K562 (cell line): ENCODE data around the gene ATP5F1D. TPM values are rescaled to one million over a fixed set of nuclear protein-coding genes. Genes with fewer than 3 reads are reported as not detected.

Experiments
- ATAC-seq: fragments of 200-7000 bp; cut with Tn5 transposase; 3 replicates; pipeline ENCODE4 v1.9.1; 2020; ENCODE audit warnings: moderate library complexity
- BruUV-seq: library from RNA; stranded (reverse); fragments of 400-500 nt; replicated peaks from 2 replicates; lab custom pipeline; 2021; lab: Mats Ljungman, UMichigan
- CTCF ChIA-PET: fragments of 300-600 bp; formaldehyde crosslinking; extraction: SDS; loops from one replicate; lab custom pipeline; 2021; ENCODE audit warnings: low intra/inter-chr PET ratio; lab: Yijun Ruan, JAX
- POLR2A ChIA-PET: fragments of 300-600, 350-650 bp; sonication (Branson Sonifier 250); formaldehyde crosslinking; extraction: SDS; loops from one replicate; lab custom pipeline; 2021; ENCODE audit warnings: antibody characterized with exemption, inconsistent platforms; lab: Yijun Ruan, JAX
- DNase-seq, 4 experiments: peaks; one replicate each; pipeline versions ENCODE4 v3.0.0 to v3.0.0-alpha.2; 2011 to 2018; ENCODE audit warnings: low spot score in 3 of 4, mixed read lengths in 3 of 4; ENCODE audit errors: extremely low read depth in 1 of 4
- FAIRE-seq: peaks from 2 replicates; lab custom pipeline; 2011; peaks lifted over from hg19 to GRCh38; lab: Jason Lieb, UNC
- H2AFZ ChIP-seq: 2 replicates; pipeline ENCODE4 v1.6.0; 2011; ENCODE audit warnings: low read depth, low read length, control low read depth, inconsistent platforms
- H3K27ac ChIP-seq: fragments of 200-600 bp; 3 replicates; pipeline ENCODE4 v1.8.0; 2011; ENCODE audit warnings: low read depth, mild to moderate bottlenecking, control low read depth, inconsistent platforms, low read length, moderate library complexity, mixed read lengths; ENCODE audit errors: extremely low read depth
- H3K27me3 ChIP-seq, 2 experiments: fragments of 300-600 bp in 1 of 2; 2 replicates in 1 of 2; 3 replicates in 1 of 2; pipeline versions ENCODE4 v1.6.0 to v1.8.0; 2011; ENCODE audit warnings: inconsistent platforms in 2 of 2, low read length in 2 of 2, mild to moderate bottlenecking in 1 of 2, mixed read lengths in 1 of 2, moderate library complexity in 1 of 2; ENCODE audit not compliant: control insufficient read depth in 2 of 2, insufficient read depth in 2 of 2
- H3K36me3 ChIP-seq: fragments of 300-600 bp; 3 replicates; pipeline ENCODE4 v1.8.0; 2011; ENCODE audit warnings: mild to moderate bottlenecking, low read length, inconsistent platforms; ENCODE audit not compliant: control insufficient read depth, insufficient read depth
- H3K4me1 ChIP-seq, 2 experiments: fragments of 200-600 bp in 1 of 2; replicated peaks in 1 of 2; 2 replicates in 1 of 2; 3 replicates in 1 of 2; pipeline versions ENCODE4 v1.5.1 to v1.8.0; 2011; ENCODE audit warnings: inconsistent platforms in 2 of 2, low read length in 2 of 2, mild to moderate bottlenecking in 1 of 2, mixed read lengths in 1 of 2, moderate library complexity in 1 of 2; ENCODE audit not compliant: control insufficient read depth in 2 of 2, insufficient read depth in 2 of 2
- H3K4me2 ChIP-seq: 2 replicates; pipeline ENCODE4 v1.6.1; 2011; ENCODE audit warnings: low read length, control low read depth, inconsistent platforms, mixed read lengths; ENCODE audit not compliant: insufficient read depth
- H3K4me3 ChIP-seq: fragments of 200-600 bp; sonication (generic), shearing (Covaris generic); 2 replicates; pipeline ENCODE4 v1.5.1; 2016; ENCODE audit warnings: control low read depth, inconsistent platforms
- H3K79me2 ChIP-seq: fragments of 200-600 bp; 3 replicates; pipeline ENCODE4 v1.8.0; 2011; ENCODE audit warnings: low read length, inconsistent platforms; ENCODE audit not compliant: control insufficient read depth, insufficient read depth
- H3K9ac ChIP-seq, 2 experiments: 2 replicates each; pipeline versions ENCODE4 v1.6.0 to v1.6.1; 2011; ENCODE audit warnings: low read depth in 2 of 2, low read length in 2 of 2, control low read depth in 1 of 2, inconsistent platforms in 1 of 2, mild to moderate bottlenecking in 1 of 2, mixed read lengths in 1 of 2; ENCODE audit not compliant: insufficient read depth in 1 of 2
- H3K9me1 ChIP-seq: one replicate; pipeline ENCODE4 v1.6.0; 2011; ENCODE audit warnings: inconsistent platforms, mild to moderate bottlenecking, low read length, moderate library complexity; ENCODE audit not compliant: control insufficient read depth, insufficient read depth
- H3K9me3 ChIP-seq: replicated peaks from 2 replicates; pipeline ENCODE4 v1.5.1; 2011; ENCODE audit warnings: low read depth, low read length, inconsistent platforms; ENCODE audit not compliant: control insufficient read depth, insufficient read depth
- H4K20me1 ChIP-seq: replicated peaks from 2 replicates; pipeline ENCODE4 v1.6.1; 2011; ENCODE audit warnings: low read length, inconsistent platforms, mixed read lengths; ENCODE audit not compliant: control insufficient read depth, insufficient read depth
- DPF2 ChIP-seq: fragments of 450-650 bp; IDR thresholded peaks from 2 replicates; pipeline ENCODE4 v1.6.1; 2016
- HMG20B ChIP-seq: fragments of 250-450 bp; sonication (Bioruptor Pico); IDR thresholded peaks from 2 replicates; pipeline ENCODE4 v1.5.0; 2021; ENCODE audit warnings: mild to moderate bottlenecking
- HNRNPL ChIP-seq: fragments of 200-400 bp; formaldehyde crosslinking; IDR thresholded peaks from 2 replicates; pipeline ENCODE4 v1.6.1; 2017; ENCODE audit warnings: low read depth, mild to moderate bottlenecking, low read length
- SPI1 ChIP-seq: IDR thresholded peaks from 2 replicates; pipeline ENCODE4 v1.6.1; 2011; ENCODE audit warnings: low read depth, low read length, control low read depth, borderline replicate concordance
- TRIM24 ChIP-seq, 2 experiments: fragments of 450-650 bp; IDR thresholded peaks; 2 replicates each; pipeline ENCODE4 v1.6.1; 2016
- WGBS: fragments of 100-300 bp; shearing (Covaris generic); methylation state at CpG from one replicate; pipeline ENCODE4 v1.1.6; 2016; ENCODE audit warnings: low coverage, mixed read lengths; ENCODE audit not compliant: insufficient coverage; ENCODE audit errors: missing lambda C conversion rate; 5-methylcytosine and 5-hydroxymethylcytosine counted together
- in situ Hi-C: fragments of 300-500 bp; cut with MboI; formaldehyde crosslinking; loops from 4 replicates; pipeline ENCODE4 v1.15.0; 2018; ENCODE audit warnings: inconsistent platforms, mixed read lengths
- intact Hi-C: fragments of 100-400 bp; cut with micrococcal nuclease; formaldehyde crosslinking; loops from 2 replicates; pipeline ENCODE4 v1.14.2; 2022
- polyA plus RNA-seq, 8 experiments: library from polyadenylated mRNA; depleted of rRNA in 4 of 8; stranded (reverse) in 5 of 8; unstranded in 3 of 8; fragments of >200 nt; fragmentation: Nextera tagmentation in 2 of 8; fragmentation: Illumina TruSeq in 1 of 8; extraction: Ambion mirVana in 2 of 8; extraction: Trizol in 1 of 8; gene quantifications; 2 replicates each; pipeline versions ENCODE4 v1.2.1 to v1.2.3, GENCODE V29; 2011 to 2014; ENCODE audit warnings: inconsistent platforms in 1 of 8, missing spikeins in 1 of 8
- total RNA-seq, 7 experiments: library from RNA; depleted of rRNA in 6 of 7; stranded (reverse); fragments of >200 nt in 6 of 7; fragmentation: Illumina TruSeq in 2 of 7; extraction: Trizol in 2 of 7; gene quantifications; 2 replicates each; pipeline versions ENCODE4 v1.2.1 to v1.2.3, GENCODE V29; 2011 to 2021; ENCODE audit warnings: low replicate concordance in 1 of 7
- TF ChIP-seq, protein P1 (sequence below), 3 experiments: IDR thresholded peaks in 2 of 3; conservative IDR thresholded peaks in 1 of 3; 2 replicates each; pipeline ENCODE4 v1.5.1; 2011 to 2012; ENCODE audit warnings: low read length in 3 of 3, mild to moderate bottlenecking in 3 of 3, control low read depth in 2 of 3, improper control_type of control experiment in 1 of 3, inconsistent platforms in 1 of 3, low read depth in 1 of 3, mixed read lengths in 1 of 3, moderate library complexity in 1 of 3; ENCODE audit not compliant: insufficient read depth in 2 of 3
- TF ChIP-seq, protein P2 (sequence below): fragments of 450-650 bp; formaldehyde crosslinking; IDR thresholded peaks from 2 replicates; pipeline ENCODE4 v1.4.0; 2020; ENCODE audit warnings: mild to moderate bottlenecking

ATP5F1D gene
- total and polyA plus RNA-seq, 9 of the 15 experiments (the other 6 are each of a cell fraction or from before 2014, with no cell fraction given): 3.9 to 409 (median 36.8) TPM

DNA sequence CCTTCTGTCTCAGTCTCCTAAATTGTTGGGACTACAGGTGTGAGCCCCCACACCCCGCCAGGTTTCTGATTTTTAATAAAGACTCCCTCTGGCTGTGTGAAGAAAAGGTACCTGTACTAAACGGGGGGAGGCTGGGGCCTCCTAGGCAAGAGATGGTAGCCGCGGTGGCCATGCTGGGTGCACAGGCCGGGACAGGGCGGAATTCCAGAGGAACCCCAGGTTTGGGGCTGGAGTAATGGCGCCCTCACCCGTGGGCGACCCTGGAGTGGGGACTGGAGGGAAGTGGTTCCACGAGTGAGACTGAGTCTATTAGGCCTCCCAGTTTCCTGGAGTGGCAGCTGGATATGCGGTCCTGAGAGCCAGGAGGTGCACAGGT is 2.1 kb upstream of the ATP5F1D start:
- Histone ChIP-seq H4K20me1 (no peaks in the 10 kb centered on the region), H3K9me3 (no peaks in the 10 kb centered on the region), H3K79me2 (peaks cover 36% of the 10 kb centered on the region), H2AFZ (peak overlapping the region; percentile 96), H3K9ac (peak overlapping the region; percentile 86 to 99), H3K4me2 (peak overlapping the region; percentile 94), H3K27me3 (no peaks in the 10 kb centered on the region), H3K27ac (peak overlapping the region; percentile 92), H3K4me3 (peak overlapping the region; percentile 54; the same call in 1 of the 2 replicates), H3K9me1 (peaks cover 4% of the 10 kb centered on the region), H3K36me3 (peaks cover 32% of the 10 kb centered on the region; the same call in 2 of the 3 replicates), H3K4me1 (peaks cover 30 to 98% of the 10 kb centered on the region in 2 experiments)
- BruUV-seq: no TSS peak
- WGBS: 65% methylated on average over 11 of the region's 11 CpGs
- CTCF ChIA-PET: interaction anchor here (1.0 to 4.8 kb wide), 3 partner anchors 19 to 318 kb away, joined by 3 to 29 read pairs (median 21); no protein-coding TSS in a partner anchor
- ATAC-seq (no peak), DNase-seq (no peak), FAIRE-seq (no peak)
- POLR2A ChIA-PET: interaction anchor here (0.6 to 0.7 kb wide), 2 partner anchors 135 to 144 kb away, joined by 3 read pairs; partner anchors contain the start of gene POLR2E
- TF ChIP-seq HMG20B (CRISPR knock-in tag) (no peak), SPI1 (0 out of 2 replicates have a peak, but pooled peaks have one; percentile 19), HNRNPL (no peak), DPF2 (0 out of 2 replicates have a peak, but pooled peaks have one; percentile 22), TRIM24 (IDR thresholded peaks at IDR 0.05) (no peak)
- TF ChIP-seq, protein P1, sequence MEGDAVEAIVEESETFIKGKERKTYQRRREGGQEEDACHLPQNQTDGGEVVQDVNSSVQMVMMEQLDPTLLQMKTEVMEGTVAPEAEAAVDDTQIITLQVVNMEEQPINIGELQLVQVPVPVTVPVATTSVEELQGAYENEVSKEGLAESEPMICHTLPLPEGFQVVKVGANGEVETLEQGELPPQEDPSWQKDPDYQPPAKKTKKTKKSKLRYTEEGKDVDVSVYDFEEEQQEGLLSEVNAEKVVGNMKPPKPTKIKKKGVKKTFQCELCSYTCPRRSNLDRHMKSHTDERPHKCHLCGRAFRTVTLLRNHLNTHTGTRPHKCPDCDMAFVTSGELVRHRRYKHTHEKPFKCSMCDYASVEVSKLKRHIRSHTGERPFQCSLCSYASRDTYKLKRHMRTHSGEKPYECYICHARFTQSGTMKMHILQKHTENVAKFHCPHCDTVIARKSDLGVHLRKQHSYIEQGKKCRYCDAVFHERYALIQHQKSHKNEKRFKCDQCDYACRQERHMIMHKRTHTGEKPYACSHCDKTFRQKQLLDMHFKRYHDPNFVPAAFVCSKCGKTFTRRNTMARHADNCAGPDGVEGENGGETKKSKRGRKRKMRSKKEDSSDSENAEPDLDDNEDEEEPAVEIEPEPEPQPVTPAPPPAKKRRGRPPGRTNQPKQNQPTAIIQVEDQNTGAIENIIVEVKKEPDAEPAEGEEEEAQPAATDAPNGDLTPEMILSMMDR (IDR thresholded peaks at IDR 0.05 in 2 of 3, conservative IDR thresholded peaks at IDR 0.05 in 1 of 3; ENCODE audit: insufficient read depth in 2 of 3, low read depth in 1 of 3, low read length in 3 of 3): 0 out of 6 replicates have a peak, but pooled peaks of 1 of the 3 experiments have one; percentile 1
- TF ChIP-seq, protein P2, sequence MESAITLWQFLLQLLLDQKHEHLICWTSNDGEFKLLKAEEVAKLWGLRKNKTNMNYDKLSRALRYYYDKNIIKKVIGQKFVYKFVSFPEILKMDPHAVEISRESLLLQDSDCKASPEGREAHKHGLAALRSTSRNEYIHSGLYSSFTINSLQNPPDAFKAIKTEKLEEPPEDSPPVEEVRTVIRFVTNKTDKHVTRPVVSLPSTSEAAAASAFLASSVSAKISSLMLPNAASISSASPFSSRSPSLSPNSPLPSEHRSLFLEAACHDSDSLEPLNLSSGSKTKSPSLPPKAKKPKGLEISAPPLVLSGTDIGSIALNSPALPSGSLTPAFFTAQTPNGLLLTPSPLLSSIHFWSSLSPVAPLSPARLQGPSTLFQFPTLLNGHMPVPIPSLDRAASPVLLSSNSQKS (CRISPR knock-in tag): no peak
- in situ Hi-C loops: loop anchor here (25.0 kb wide), 1 partner anchor 477 kb away; the partner anchor contains the start of gene MISP
- intact Hi-C loops: no loop called here
